ENCODE results near the gene RNPEPL1.

GRCh38 chr2:240557808-240558207 is 10.5 kb upstream of the RNPEPL1 start, which contains the start of gene ANKMY1:
- TF ChIP-seq CTCF (IDR thresholded peaks at IDR 0.05; ENCODE audit: insufficient read depth, low read depth, low read length) (no peak), EZH2 (IDR thresholded peaks at IDR 0.05; ENCODE audit: insufficient read depth, low read length) (no peak)
